Fibroblast of lung (primary cell): ENCODE data around the gene KRTAP10-5. TPM values are rescaled to one million over a fixed set of nuclear protein-coding genes. Genes with fewer than 3 reads are reported as not detected.
"Not testable (repeated sequence)": the region's sequence is repeated elsewhere in the genome, so short reads cannot be mapped to it uniquely, and the experiment has no call there.

Source experiments
- DNase-seq, 2 donors: peaks; one replicate each; pipeline versions ENCODE4 v3.0.0 to v3.0.0-alpha.2; 2010; ENCODE audit warnings: low read depth in 2 of 2
- H2AFZ ChIP-seq: 2 replicates; pipeline ENCODE4 v1.5.1; 2012; ENCODE audit warnings: low read length, control low read depth, inconsistent platforms
- H3K27ac ChIP-seq: 2 replicates; pipeline ENCODE4 v1.5.1; 2011; ENCODE audit warnings: low read length, control low read depth; ENCODE audit not compliant: insufficient read depth
- H3K27me3 ChIP-seq: 2 replicates; pipeline ENCODE4 v1.5.1; 2011; ENCODE audit warnings: mild to moderate bottlenecking, low read length; ENCODE audit not compliant: control insufficient read depth, insufficient read depth
- H3K36me3 ChIP-seq: 2 replicates; pipeline ENCODE4 v1.5.1; 2011; ENCODE audit warnings: low read length; ENCODE audit not compliant: control insufficient read depth, insufficient read depth
- H3K4me1 ChIP-seq: 2 replicates; pipeline ENCODE4 v1.5.1; 2011; ENCODE audit warnings: low read length; ENCODE audit not compliant: control insufficient read depth, insufficient read depth; ENCODE audit errors: extremely low read depth
- H3K4me2 ChIP-seq: 2 replicates; pipeline ENCODE4 v1.5.1; 2011; ENCODE audit warnings: low read length, control low read depth; ENCODE audit not compliant: insufficient read depth; ENCODE audit errors: extremely low read depth
- H3K4me3 ChIP-seq, 4 experiments: fragments of 200-600 bp in 1 of 4; sonication (generic) in 1 of 4; replicated peaks in 1 of 4; 2 replicates each; pipeline ENCODE4 v1.5.1; 2011 to 2016; ENCODE audit warnings: low read length in 4 of 4, low read depth in 3 of 4, mild to moderate bottlenecking in 3 of 4, control low read depth in 2 of 4, inconsistent platforms in 1 of 4, mixed read lengths in 1 of 4; ENCODE audit not compliant: insufficient read depth in 1 of 4; ENCODE audit errors: control extremely low read depth in 1 of 4
- H3K79me2 ChIP-seq: 2 replicates; pipeline ENCODE4 v1.5.1; 2012; ENCODE audit warnings: mild to moderate bottlenecking, low read length, inconsistent platforms; ENCODE audit not compliant: control insufficient read depth, insufficient read depth
- H3K9ac ChIP-seq: 2 replicates; pipeline ENCODE4 v1.5.1; 2011; ENCODE audit warnings: mild to moderate bottlenecking, low read length, control low read depth; ENCODE audit not compliant: insufficient read depth
- H3K9me3 ChIP-seq: 2 replicates; pipeline ENCODE4 v1.5.1; 2012; ENCODE audit warnings: low read depth, low read length; ENCODE audit not compliant: control insufficient read depth, insufficient read depth
- H4K20me1 ChIP-seq: 2 replicates; pipeline ENCODE4 v1.5.1; 2011; ENCODE audit warnings: low read length; ENCODE audit not compliant: control insufficient read depth, insufficient read depth; ENCODE audit errors: extremely low read depth
- CTCF ChIP-seq, 2 donors: IDR thresholded peaks in 1 of 2; conservative IDR thresholded peaks in 1 of 2; 1 replicate in 1 of 2; 2 replicates in 1 of 2; pipeline ENCODE4 v1.5.1; 2011 to 2012; ENCODE audit warnings: low read length in 2 of 2, control low read depth in 1 of 2, inconsistent platforms in 1 of 2, low read depth in 1 of 2, mild to moderate bottlenecking in 1 of 2
- EZH2 ChIP-seq: IDR thresholded peaks from 2 replicates; pipeline ENCODE4 v1.5.1; 2012; ENCODE audit warnings: low read length, control low read depth, mild to moderate bottlenecking; ENCODE audit errors: missing control alignments
- polyA minus RNA-seq: library from RNA; depleted of rRNA, polyadenylated mRNA; stranded (reverse); fragments of >200 nt; gene quantifications from 2 replicates; pipeline ENCODE4 v1.2.3, GENCODE V29; 2011; ENCODE audit warnings: low replicate concordance
- polyA plus RNA-seq, 2 donors: library from polyadenylated mRNA; depleted of rRNA in 1 of 2; stranded (reverse) in 1 of 2; unstranded in 1 of 2; fragments of >200 nt; gene quantifications; 2 replicates each; pipeline ENCODE4 v1.2.1, GENCODE V29; 2011 to 2012; ENCODE audit warnings: missing spikeins in 1 of 2
- total RNA-seq: library from RNA; depleted of rRNA; stranded (reverse); fragments of >200 nt; gene quantifications from 2 replicates; pipeline ENCODE4 v1.2.1, GENCODE V29; 2014

The KRTAP10-5 gene, protein sequence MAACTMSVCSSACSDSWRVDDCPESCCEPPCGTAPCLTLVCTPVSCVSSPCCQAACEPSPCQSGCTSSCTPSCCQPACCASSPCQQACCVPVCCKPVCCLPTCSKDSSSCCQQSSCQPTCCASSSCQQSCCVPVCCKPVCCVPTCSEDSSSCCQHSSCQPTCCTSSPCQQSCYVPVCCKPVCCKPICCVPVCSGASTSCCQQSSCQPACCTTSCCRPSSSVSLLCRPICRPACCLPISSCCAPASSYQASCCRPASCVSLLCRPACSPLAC
- total RNA-seq (not detected in 2 replicates), polyA plus RNA-seq (not detected in 2 replicates), polyA minus RNA-seq (not detected in 2 replicates)
- not detected in 2 replicates for polyA plus RNA-seq (2012)

DNA sequence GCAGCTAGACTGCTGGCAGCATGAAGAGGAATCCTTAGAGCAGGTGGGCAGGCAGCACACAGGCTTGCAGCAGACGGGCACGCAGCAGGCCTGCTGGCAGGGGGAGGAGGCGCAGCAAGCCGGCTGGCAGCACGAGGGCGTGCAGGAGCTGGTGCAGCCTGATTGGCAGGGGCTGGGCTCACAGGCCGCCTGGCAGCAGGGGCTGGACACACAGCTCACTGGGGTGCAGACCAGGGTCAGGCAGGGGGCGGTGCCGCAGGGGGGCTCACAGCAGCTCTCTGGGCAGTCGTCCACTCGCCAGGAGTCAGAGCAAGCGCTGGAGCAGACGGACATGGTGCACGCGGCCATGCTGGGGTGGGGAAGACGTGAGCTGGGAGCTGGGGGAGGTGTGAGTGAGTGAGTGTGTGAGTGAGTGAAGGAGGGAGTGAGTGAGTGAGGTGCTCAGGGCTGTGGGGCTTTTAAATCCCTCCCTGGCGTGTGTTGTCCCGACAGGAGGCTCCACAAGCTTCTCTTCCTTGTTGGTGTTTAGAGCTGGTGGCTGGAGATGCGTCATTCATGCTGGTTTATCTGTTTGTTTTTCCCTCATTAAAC, at the start of gene KRTAP10-5:
Gene KRTAP10-5, minus strand, starts transcription at position 374 of the 591 bp plus-strand sequence. Its CDS starts 26 bp downstream, at position 348.
- H3K4me3 ChIP-seq, H3K27me3 ChIP-seq, H3K9me3 ChIP-seq, H3K9ac ChIP-seq, H3K4me1 ChIP-seq, H3K27ac ChIP-seq, H3K79me2 ChIP-seq, DNase-seq, H4K20me1 ChIP-seq, H3K4me2 ChIP-seq, H3K36me3 ChIP-seq, H2AFZ ChIP-seq: not testable (repeated sequence)

- DNase-seq: no peak
- H3K9ac ChIP-seq: no peak overlapping the region
- no peaks in the 10 kb centered on the region for H3K4me1 ChIP-seq
- H3K79me2 ChIP-seq: no peaks in the 10 kb centered on the region
- TF ChIP-seq CTCF (conservative IDR thresholded peaks at IDR 0.05 in 1 of 2, IDR thresholded peaks at IDR 0.05 in 1 of 2; ENCODE audit: low read depth in 1 of 2, low read length in 2 of 2) (no peak), EZH2 (no peak)
- no peaks in the 10 kb centered on the region for H4K20me1 ChIP-seq
- no peaks in the 10 kb centered on the region for H3K9me3 ChIP-seq
- H3K4me2 ChIP-seq: no peak overlapping the region
- no peak overlapping the region for H3K27ac ChIP-seq
- no peak overlapping the region for H3K4me3 ChIP-seq
- no peak overlapping the region for H2AFZ ChIP-seq
- H3K36me3 ChIP-seq: no peaks in the 10 kb centered on the region
- no peaks in the 10 kb centered on the region for H3K27me3 ChIP-seq
Measured at GRCh38 chr21:44628707-44629391, 48.4 kb upstream of the KRTAP10-5 start.

GRCh38 chr21:44627831-44628233, 47.4 kb upstream of the KRTAP10-5 start:
- not testable (repeated sequence) for H2AFZ ChIP-seq, H3K9me3 ChIP-seq, H3K4me2 ChIP-seq, DNase-seq, H3K27ac ChIP-seq, H3K36me3 ChIP-seq, H3K27me3 ChIP-seq, H4K20me1 ChIP-seq, H3K4me1 ChIP-seq, H3K4me3 ChIP-seq, H3K79me2 ChIP-seq, H3K9ac ChIP-seq

DNA sequence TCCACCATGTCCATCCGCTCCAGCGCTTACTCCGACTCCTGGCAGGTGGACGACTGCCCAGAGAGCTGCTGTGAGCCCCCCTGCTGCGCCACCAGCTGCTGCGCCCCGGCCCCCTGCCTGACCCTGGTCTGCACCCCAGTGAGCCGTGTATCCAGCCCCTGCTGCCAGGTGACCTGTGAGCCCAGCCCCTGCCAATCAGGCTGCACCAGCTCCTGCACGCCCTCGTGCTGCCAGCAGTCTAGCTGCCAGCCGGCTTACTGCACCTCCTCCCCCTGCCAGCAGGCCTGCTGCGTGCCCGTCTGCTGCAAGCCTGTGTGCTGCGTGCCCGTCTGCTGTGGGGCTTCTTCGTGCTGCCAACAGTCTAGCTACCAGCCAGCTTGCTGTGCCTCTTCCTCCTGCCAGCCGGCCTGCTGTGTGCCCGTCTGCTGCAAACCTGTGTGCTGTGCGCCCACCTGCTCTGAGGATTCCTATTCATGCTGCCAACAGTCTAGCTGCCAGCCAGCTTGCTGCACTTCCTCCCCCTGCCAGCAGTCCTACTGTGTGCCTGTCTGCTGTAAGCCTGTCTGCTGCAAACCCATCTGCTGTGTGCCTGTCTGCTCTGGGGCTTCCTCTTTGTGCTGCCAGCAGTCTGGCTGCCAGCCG, 46.9 kb upstream of the KRTAP10-5 start:
- H4K20me1 ChIP-seq, H3K4me3 ChIP-seq, H3K4me2 ChIP-seq, H3K9me3 ChIP-seq, H3K27me3 ChIP-seq, DNase-seq, H3K27ac ChIP-seq, H3K79me2 ChIP-seq, H2AFZ ChIP-seq, H3K9ac ChIP-seq, H3K4me1 ChIP-seq, H3K36me3 ChIP-seq: not testable (repeated sequence)
